Neural cell (in vitro differentiated cells): ENCODE results near the gene SPAG6. TPM values are rescaled to one million over a fixed set of nuclear protein-coding genes. Genes with fewer than 3 reads are reported as not detected.

Experiments
- H2AFZ ChIP-seq: fragments of 200-600, 300-800 bp; sonication (generic), shearing (Covaris generic); 2 replicates; pipeline ENCODE4 v1.6.0; 2014; ENCODE audit warnings: low read depth, mild to moderate bottlenecking, antibody characterized with exemption, low read length, moderate library complexity
- H3F3A ChIP-seq: fragments of 200-600 bp; shearing (Covaris generic); 2 replicates; pipeline ENCODE4 v1.6.1; 2016; ENCODE audit warnings: mild to moderate bottlenecking, moderate library complexity, mixed read lengths, antibody characterized with exemption, low read length; ENCODE audit not compliant: insufficient read depth, poor library complexity, severe bottlenecking
- H3K27ac ChIP-seq: fragments of 200-600, 300-800 bp; sonication (generic), shearing (Covaris generic); 2 replicates; pipeline ENCODE4 v1.5.1; 2014; ENCODE audit warnings: mild to moderate bottlenecking, low read length, moderate library complexity
- H3K27me3 ChIP-seq: fragments of 300-800, 200-600 bp; sonication (generic), shearing (Covaris generic); 2 replicates; pipeline ENCODE4 v1.6.0; 2014; ENCODE audit warnings: mild to moderate bottlenecking, low read depth, low read length, moderate library complexity; ENCODE audit not compliant: insufficient read depth
- H3K36me3 ChIP-seq: fragments of 300-800, 200-600 bp; sonication (generic), shearing (Covaris generic); 2 replicates; pipeline ENCODE4 v1.5.1; 2014; ENCODE audit warnings: mild to moderate bottlenecking, antibody characterized with exemption, low read length, moderate library complexity; ENCODE audit not compliant: insufficient read depth
- H3K4me2 ChIP-seq: fragments of 300-800, 200-600 bp; sonication (generic), shearing (Covaris generic); 2 replicates; pipeline ENCODE4 v1.6.0; 2014; ENCODE audit warnings: mild to moderate bottlenecking, low read length
- H3K4me3 ChIP-seq: fragments of 300-800, 200-600 bp; sonication (generic), shearing (Covaris generic); 2 replicates; pipeline ENCODE4 v1.5.1; 2014; ENCODE audit warnings: mild to moderate bottlenecking, low read length, moderate library complexity
- H3K79me2 ChIP-seq: fragments of 200-600 bp; shearing (Covaris generic); replicated peaks from 2 replicates; pipeline ENCODE4 v1.6.0; 2014; ENCODE audit warnings: mild to moderate bottlenecking, low read length, moderate library complexity; ENCODE audit not compliant: insufficient read depth
- H3K9ac ChIP-seq: fragments of 300-800, 200-600 bp; sonication (generic), shearing (Covaris generic); 2 replicates; pipeline ENCODE4 v1.6.1; 2016; ENCODE audit warnings: mild to moderate bottlenecking, low read length, mixed read lengths
- H3K9me2 ChIP-seq: fragments of 200-600 bp; shearing (Covaris generic); 2 replicates; pipeline ENCODE4 v1.6.1; 2016; ENCODE audit warnings: mild to moderate bottlenecking, low read length, mixed read lengths; ENCODE audit not compliant: insufficient read depth
- H3K9me3 ChIP-seq: fragments of 200-600, 300-800 bp; sonication (generic), shearing (Covaris generic); 2 replicates; pipeline ENCODE4 v1.6.1; 2016; ENCODE audit warnings: mild to moderate bottlenecking, mixed run types, low read length, moderate library complexity, mixed read lengths
- H4K20me1 ChIP-seq: fragments of 200-600 bp; shearing (Covaris generic); 2 replicates; pipeline ENCODE4 v1.6.1; 2016; ENCODE audit warnings: mild to moderate bottlenecking, mixed run types; ENCODE audit not compliant: insufficient read depth
- EP300 ChIP-seq: fragments of 450-650 bp; conservative IDR thresholded peaks from 2 replicates; pipeline ENCODE4 v1.6.1; 2014; ENCODE audit warnings: antibody characterized with exemption, mild to moderate bottlenecking, moderate library complexity; ENCODE audit not compliant: poor library complexity, severe bottlenecking
- EZH2 ChIP-seq: fragments of 200-600, 300-800 bp; shearing (Covaris generic), sonication (generic); IDR thresholded peaks from 2 replicates; pipeline ENCODE4 v1.6.1; 2014; ENCODE audit warnings: antibody characterized with exemption, low read length, borderline replicate concordance, mild to moderate bottlenecking; ENCODE audit not compliant: insufficient read depth, poor library complexity, severe bottlenecking
- MXI1 ChIP-seq: fragments of 450-650 bp; conservative IDR thresholded peaks from 2 replicates; pipeline ENCODE4 v1.6.1; 2014; ENCODE audit warnings: antibody characterized with exemption, mild to moderate bottlenecking; ENCODE audit not compliant: poor library complexity, severe bottlenecking
- POLR2AphosphoS5 ChIP-seq: IDR thresholded peaks from 2 replicates; pipeline ENCODE4 v1.6.1; 2012
- RAD21 ChIP-seq: fragments of 450-650 bp; conservative IDR thresholded peaks from 2 replicates; pipeline ENCODE4 v1.6.1; 2014; ENCODE audit warnings: antibody characterized with exemption, mild to moderate bottlenecking, moderate library complexity
- SMC3 ChIP-seq: fragments of 450-650 bp; conservative IDR thresholded peaks from 2 replicates; pipeline ENCODE4 v1.6.1; 2014; ENCODE audit warnings: antibody characterized with exemption, mild to moderate bottlenecking, moderate library complexity; ENCODE audit not compliant: poor library complexity
- TAF1 ChIP-seq: IDR thresholded peaks from 2 replicates; pipeline ENCODE4 v1.6.1; 2012; ENCODE audit warnings: low read depth
- polyA plus RNA-seq: library from polyadenylated mRNA; depleted of rRNA; stranded (reverse); fragments of >200 nt; gene quantifications from 2 replicates; pipeline ENCODE4 v1.2.3, GENCODE V29; 2014
- TF ChIP-seq, protein P1 (sequence below): IDR thresholded peaks from 2 replicates; pipeline ENCODE4 v1.6.1; 2012; ENCODE audit warnings: borderline replicate concordance
- TF ChIP-seq, protein P2 (sequence below): fragments of 450-650 bp; IDR thresholded peaks from 2 replicates; pipeline ENCODE4 v1.5.1; 2014; ENCODE audit warnings: antibody characterized with exemption, mild to moderate bottlenecking, moderate library complexity; ENCODE audit not compliant: poor library complexity, severe bottlenecking

Gene SPAG6
- polyA plus RNA-seq, 1 donor from 2014 or later: 0.36 TPM

DNA sequence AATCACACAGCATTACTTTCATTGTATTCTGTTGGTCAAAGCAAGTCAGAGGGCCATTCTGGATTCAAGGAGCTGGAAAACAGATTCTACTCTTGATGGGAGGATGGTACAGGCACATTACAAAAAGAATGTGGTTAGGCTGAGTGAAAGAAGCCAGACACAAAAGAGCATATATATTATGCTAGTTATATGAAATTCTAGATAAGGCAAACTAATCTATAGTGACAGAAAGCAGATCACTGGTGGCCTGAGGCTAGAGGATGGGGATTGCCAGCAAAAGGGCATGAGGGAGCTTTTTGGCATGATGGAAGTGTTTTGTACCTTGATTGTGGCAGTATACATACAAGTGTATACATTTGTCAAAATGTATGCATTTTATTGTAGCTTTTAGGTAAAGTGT is 96.8 kb downstream of the SPAG6 start:
- Histone ChIP-seq H3K27me3 (no peaks in the 10 kb centered on the region), H3K27ac (no peak overlapping the region), H3F3A (no peaks in the 10 kb centered on the region), H2AFZ (no peak overlapping the region), H3K9me2 (no peaks in the 10 kb centered on the region), H3K9ac (no peak overlapping the region), H4K20me1 (no peaks in the 10 kb centered on the region), H3K4me2 (no peak overlapping the region), H3K4me3 (no peak overlapping the region), H3K9me3 (no peaks in the 10 kb centered on the region), H3K36me3 (no peaks in the 10 kb centered on the region), H3K79me2 (peaks cover 20% of the 10 kb centered on the region)
- TF ChIP-seq POLR2AphosphoS5 (no peak), EP300 (no peak), SMC3 (no peak), EZH2 (no peak), TAF1 (no peak), MXI1 (no peak), RAD21 (no peak)
- TF ChIP-seq, protein P1, sequence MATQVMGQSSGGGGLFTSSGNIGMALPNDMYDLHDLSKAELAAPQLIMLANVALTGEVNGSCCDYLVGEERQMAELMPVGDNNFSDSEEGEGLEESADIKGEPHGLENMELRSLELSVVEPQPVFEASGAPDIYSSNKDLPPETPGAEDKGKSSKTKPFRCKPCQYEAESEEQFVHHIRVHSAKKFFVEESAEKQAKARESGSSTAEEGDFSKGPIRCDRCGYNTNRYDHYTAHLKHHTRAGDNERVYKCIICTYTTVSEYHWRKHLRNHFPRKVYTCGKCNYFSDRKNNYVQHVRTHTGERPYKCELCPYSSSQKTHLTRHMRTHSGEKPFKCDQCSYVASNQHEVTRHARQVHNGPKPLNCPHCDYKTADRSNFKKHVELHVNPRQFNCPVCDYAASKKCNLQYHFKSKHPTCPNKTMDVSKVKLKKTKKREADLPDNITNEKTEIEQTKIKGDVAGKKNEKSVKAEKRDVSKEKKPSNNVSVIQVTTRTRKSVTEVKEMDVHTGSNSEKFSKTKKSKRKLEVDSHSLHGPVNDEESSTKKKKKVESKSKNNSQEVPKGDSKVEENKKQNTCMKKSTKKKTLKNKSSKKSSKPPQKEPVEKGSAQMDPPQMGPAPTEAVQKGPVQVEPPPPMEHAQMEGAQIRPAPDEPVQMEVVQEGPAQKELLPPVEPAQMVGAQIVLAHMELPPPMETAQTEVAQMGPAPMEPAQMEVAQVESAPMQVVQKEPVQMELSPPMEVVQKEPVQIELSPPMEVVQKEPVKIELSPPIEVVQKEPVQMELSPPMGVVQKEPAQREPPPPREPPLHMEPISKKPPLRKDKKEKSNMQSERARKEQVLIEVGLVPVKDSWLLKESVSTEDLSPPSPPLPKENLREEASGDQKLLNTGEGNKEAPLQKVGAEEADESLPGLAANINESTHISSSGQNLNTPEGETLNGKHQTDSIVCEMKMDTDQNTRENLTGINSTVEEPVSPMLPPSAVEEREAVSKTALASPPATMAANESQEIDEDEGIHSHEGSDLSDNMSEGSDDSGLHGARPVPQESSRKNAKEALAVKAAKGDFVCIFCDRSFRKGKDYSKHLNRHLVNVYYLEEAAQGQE: no peak
- TF ChIP-seq, protein P2, sequence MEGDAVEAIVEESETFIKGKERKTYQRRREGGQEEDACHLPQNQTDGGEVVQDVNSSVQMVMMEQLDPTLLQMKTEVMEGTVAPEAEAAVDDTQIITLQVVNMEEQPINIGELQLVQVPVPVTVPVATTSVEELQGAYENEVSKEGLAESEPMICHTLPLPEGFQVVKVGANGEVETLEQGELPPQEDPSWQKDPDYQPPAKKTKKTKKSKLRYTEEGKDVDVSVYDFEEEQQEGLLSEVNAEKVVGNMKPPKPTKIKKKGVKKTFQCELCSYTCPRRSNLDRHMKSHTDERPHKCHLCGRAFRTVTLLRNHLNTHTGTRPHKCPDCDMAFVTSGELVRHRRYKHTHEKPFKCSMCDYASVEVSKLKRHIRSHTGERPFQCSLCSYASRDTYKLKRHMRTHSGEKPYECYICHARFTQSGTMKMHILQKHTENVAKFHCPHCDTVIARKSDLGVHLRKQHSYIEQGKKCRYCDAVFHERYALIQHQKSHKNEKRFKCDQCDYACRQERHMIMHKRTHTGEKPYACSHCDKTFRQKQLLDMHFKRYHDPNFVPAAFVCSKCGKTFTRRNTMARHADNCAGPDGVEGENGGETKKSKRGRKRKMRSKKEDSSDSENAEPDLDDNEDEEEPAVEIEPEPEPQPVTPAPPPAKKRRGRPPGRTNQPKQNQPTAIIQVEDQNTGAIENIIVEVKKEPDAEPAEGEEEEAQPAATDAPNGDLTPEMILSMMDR: no peak

DNA sequence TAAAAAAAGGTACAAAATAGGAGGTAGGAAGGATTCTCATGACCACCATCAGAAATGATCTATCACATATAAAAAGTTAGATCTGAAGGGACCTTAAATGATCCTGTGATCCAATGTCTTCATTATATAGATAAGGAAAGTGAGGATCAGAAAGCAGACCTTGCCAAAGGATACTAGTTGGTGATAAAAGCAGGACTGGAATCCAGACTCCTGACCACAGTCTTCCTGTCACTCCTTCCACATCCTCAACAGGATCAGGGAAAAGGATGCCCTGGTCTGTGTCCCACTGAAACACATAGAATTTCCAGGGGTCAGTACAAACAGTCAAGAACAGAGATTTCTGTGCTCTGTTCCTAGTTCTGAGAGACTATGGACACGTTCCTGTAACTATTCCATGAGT is 97.2 kb downstream of the SPAG6 start:
- Histone ChIP-seq H3K27me3 (no peaks in the 10 kb centered on the region), H3K4me3 (no peak overlapping the region), H4K20me1 (no peaks in the 10 kb centered on the region), H3K9me2 (no peaks in the 10 kb centered on the region), H3K27ac (no peak overlapping the region), H3K9me3 (no peaks in the 10 kb centered on the region), H3F3A (no peaks in the 10 kb centered on the region), H3K79me2 (peaks cover 20% of the 10 kb centered on the region), H3K9ac (no peak overlapping the region), H3K4me2 (no peak overlapping the region), H3K36me3 (no peaks in the 10 kb centered on the region), H2AFZ (no peak overlapping the region)
- TF ChIP-seq TAF1: no peak
- TF ChIP-seq EZH2: no peak
